Measurements from ENCODE around the gene EXO1.

EXO1 gene

GRCh38 chr1:241896670-241896962 is 48.6 kb downstream of the EXO1 start:
- DNase-seq = no peak

GRCh38 chr1:241899210-241899609 is 51.2 kb downstream of the EXO1 start:
- no peak for DNase-seq

GRCh38 chr1:241900381-241900780 is 52.4 kb downstream of the EXO1 start:
- DNase-seq = no peak

DNA sequence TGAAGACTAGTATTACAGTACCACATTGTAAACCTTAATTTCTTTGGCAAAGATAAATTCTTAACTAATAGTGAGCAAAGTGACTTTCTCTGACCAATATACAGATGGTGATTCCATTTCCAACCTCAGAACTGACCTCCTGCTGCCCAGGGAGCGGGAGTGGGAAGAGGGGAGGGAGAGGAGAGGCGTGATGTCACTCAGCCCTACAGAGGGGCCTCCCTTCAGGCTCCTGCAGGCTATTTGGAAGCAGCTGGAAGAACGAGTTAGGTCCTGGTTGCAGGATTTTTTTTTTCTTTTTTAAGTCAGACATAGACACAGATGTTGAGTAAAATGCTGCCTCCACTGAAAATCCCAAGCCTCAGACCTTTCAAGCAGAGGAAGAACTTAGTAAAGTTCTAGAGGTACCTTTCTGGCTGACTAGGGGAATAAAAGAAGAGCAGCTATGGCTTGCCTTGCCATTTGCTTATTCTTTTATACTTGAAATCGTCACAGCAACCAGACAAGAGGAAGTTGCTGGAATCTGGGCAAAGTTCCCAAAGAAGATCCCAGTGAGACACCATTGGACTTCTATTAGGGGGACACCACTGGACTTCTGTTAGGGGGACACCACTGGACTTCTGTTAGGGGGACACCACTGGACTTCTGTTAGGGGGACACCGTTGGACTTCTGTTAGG is 54.5 kb downstream of the EXO1 start:
- no peak for DNase-seq

DNA sequence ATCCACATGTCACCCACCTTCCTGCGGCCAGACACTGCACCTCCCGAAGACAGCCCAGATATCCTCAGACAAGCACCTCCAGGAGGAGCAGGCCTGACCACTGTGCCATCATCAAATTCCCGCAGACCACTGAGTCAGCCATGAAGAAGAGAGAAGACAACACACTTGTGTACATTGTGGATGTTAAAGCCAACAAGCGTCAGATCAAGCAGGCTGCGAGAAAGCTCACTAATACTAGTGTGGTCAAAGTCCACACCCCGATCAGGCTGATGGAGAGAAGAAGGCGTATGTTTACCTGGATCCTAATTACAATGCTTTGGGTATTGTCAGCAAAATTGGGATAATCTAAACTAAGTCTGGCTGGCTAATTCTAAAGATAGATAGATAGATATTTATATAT is 68.2 kb downstream of the EXO1 start:
- DNase-seq = no peak

DNA sequence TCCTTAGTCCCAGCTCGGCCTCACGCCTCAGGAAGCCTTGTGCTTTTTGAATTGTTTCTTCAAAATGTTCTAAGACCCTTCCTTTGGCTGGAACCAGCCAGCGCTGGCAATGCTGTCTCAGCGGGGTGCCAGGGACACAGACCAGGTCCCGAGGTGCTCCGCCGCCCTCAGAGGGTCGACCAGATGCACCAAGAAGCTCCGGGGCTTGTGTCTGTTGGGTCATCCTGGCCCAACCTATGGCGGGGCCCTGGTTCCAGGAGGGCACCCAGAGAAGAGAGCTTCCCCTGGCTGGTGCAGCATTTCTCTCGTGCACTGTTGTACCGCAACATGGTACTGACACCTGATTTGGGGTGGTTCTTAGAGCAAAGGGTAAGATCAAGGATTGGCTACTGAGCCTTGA is 69.5 kb downstream of the EXO1 start:
- DNase-seq = no peak

GRCh38 chr1:241918879-241919278 is 70.9 kb downstream of the EXO1 start:
- no peak for DNase-seq

DNA sequence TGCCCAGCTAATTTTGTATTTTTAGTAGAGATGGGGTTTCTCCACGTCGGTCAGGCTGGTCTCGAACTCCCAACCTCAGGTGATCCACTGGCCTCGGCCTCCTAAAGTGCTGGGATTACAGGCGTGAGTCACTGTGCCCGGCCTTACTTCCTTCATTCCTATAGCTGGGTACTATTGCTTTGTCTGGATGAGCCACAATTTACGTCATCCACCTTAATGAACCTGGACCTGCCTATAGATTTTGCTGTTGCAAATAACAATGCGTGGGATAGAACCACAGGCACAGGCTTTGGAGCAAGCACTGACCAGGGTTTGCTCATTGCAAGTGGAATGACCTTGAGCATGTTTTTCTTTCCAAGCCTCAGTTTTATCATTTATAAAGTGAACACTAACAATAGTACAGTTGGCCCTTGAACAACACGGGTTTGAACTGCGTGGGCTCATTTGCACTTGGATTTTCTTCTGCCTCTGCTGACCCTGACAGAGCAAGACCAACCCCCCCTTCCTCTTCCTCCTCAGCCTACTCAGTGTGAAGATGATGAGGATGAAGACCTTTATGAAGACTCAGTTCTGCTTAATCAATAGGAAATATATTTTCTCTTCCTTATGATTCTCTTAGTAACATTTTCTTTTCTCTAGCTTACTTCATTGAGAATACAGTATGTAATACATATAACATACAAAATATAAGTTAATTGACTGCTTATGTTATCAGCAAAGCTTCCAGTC is 76.2 kb downstream of the EXO1 start:
- no peak for DNase-seq

DNA sequence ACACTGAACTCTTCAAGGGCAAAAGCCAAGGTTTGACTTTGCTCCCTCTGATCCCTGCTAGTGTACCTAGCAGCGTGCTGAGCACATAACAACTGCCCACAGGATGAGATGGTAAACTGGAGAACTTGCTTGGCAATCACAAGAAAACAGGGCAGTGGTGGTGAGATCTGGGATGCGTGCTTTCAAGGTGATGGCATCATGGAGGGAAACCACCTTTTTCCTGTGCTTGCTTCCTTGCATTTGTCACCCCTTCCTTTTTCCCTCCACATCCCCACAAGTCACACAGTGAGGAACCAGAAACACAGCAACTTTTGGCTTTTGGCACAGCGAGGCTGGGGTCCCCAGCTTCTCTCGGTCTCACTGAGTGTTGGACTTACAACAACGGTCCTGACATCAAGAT is 78.1 kb downstream of the EXO1 start:
- DNase-seq = no peak

DNA sequence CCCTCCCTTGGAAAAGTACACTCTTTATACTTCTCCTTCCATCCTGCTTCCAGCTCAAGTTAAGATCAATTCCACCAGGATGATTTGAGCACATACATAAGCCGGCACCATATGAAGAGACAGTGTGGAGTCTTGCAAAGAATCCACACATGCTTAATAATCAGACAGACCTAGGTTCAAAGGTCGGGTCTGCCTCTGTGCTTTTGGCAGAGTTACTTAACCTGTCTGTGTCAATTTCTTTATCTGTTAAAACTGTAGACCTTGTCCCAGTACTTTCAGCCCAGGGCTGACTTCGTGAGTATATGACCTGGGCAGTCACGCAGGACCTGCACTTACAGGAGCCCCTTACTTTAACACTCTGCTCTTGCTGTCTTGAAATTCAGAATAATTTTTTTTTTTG is 79.3 kb downstream of the EXO1 start:
- no peak for DNase-seq

GRCh38 chr1:241932845-241933244 is 84.8 kb downstream of the EXO1 start:
- no peak for DNase-seq

DNA sequence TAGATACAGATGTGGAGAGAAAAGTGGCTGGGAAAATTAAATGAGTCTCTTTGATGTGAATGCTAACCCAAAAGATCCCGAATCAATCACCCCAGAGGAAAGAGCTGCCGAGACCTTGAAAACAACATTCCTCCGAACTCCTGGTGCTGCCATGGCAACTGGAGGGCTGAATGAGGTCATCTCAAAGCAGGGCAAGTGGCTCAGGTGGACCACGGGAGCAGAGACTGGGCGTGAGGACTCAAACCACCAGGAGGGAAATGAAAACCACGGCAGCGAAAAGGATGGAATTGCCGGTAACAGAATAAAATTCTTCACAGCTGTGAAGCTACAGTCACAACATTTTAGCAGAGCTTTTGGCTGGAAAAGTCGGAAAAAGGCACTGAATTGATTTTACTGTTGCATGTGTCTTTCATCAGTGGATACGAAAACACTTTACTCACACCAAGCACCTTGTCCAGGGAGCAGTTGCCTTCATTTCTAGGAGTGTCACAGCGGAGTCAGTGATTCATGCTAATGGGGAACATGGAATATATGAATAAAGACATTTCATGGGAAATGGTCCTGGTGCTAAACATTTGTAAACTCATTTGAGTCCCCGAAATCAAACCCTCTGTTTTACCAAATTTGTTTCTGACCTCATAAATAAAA is 86.3 kb downstream of the EXO1 start:
- peak; percentile 60 for DNase-seq

GRCh38 chr1:241934866-241935265 is 86.9 kb downstream of the EXO1 start:
- DNase-seq = no peak

Data from DMS79 (cell line).